Osteoblast (primary cell): ENCODE results near the gene PC. TPM values are rescaled to one million over a fixed set of nuclear protein-coding genes. Genes with fewer than 3 reads are reported as not detected.
"Not testable (repeated sequence)": the region's sequence is repeated elsewhere in the genome, so short reads cannot be mapped to it uniquely, and the experiment has no call there.

Experiments
- DNase-seq: peaks from one replicate; pipeline ENCODE4 v3.0.0; 2011; ENCODE audit warnings: low spot score, mixed read lengths; ENCODE audit not compliant: insufficient read length; ENCODE audit errors: missing footprints
- H2AFZ ChIP-seq: 2 replicates; pipeline ENCODE4 v1.6.0; 2011; ENCODE audit warnings: mild to moderate bottlenecking, low read length
- H3K27ac ChIP-seq: 2 replicates; pipeline ENCODE4 v1.5.1; 2011; ENCODE audit warnings: mild to moderate bottlenecking, low read depth, low read length, moderate library complexity
- H3K27me3 ChIP-seq: 2 replicates; pipeline ENCODE4 v1.6.0; 2012; ENCODE audit warnings: mild to moderate bottlenecking, control low read depth, inconsistent platforms, low read length, moderate library complexity; ENCODE audit not compliant: insufficient read depth
- H3K36me3 ChIP-seq: 2 replicates; pipeline ENCODE4 v1.5.1; 2011; ENCODE audit warnings: mild to moderate bottlenecking, low read length, control low read depth, moderate library complexity; ENCODE audit not compliant: insufficient read depth
- H3K4me1 ChIP-seq: 2 replicates; pipeline ENCODE4 v1.5.1; 2011; ENCODE audit warnings: mild to moderate bottlenecking, low read length, control low read depth, moderate library complexity; ENCODE audit not compliant: insufficient read depth
- H3K4me2 ChIP-seq: 2 replicates; pipeline ENCODE4 v1.6.0; 2011; ENCODE audit warnings: mild to moderate bottlenecking, low read length; ENCODE audit not compliant: insufficient read depth
- H3K4me3 ChIP-seq: fragments of 200-600 bp; sonication (generic); 3 replicates; pipeline ENCODE4 v1.5.1; 2012; ENCODE audit warnings: mild to moderate bottlenecking, low read length, inconsistent platforms; ENCODE audit not compliant: insufficient read depth
- H3K79me2 ChIP-seq: 2 replicates; pipeline ENCODE4 v1.6.0; 2012; ENCODE audit warnings: mild to moderate bottlenecking, low read length, control low read depth, inconsistent platforms; ENCODE audit not compliant: insufficient read depth
- H3K9me3 ChIP-seq: 2 replicates; pipeline ENCODE4 v1.5.1; 2011; ENCODE audit warnings: low read depth, low read length, control low read depth
- H4K20me1 ChIP-seq: 2 replicates; pipeline ENCODE4 v1.6.0; 2012; ENCODE audit warnings: mild to moderate bottlenecking, low read length, control low read depth; ENCODE audit not compliant: insufficient read depth
- total RNA-seq: library from RNA; depleted of rRNA; stranded (reverse); fragments of >200 nt; gene quantifications from 2 replicates; pipeline ENCODE4 v1.2.3, GENCODE V29; 2012
- TF ChIP-seq, protein P1 (sequence below): IDR thresholded peaks from 2 replicates; pipeline ENCODE4 v1.5.1; 2011; ENCODE audit warnings: mild to moderate bottlenecking, low read depth, low read length, moderate library complexity; ENCODE audit errors: extremely low read depth

The PC gene
- total RNA-seq, 1 donor: 48.5 TPM

DNA sequence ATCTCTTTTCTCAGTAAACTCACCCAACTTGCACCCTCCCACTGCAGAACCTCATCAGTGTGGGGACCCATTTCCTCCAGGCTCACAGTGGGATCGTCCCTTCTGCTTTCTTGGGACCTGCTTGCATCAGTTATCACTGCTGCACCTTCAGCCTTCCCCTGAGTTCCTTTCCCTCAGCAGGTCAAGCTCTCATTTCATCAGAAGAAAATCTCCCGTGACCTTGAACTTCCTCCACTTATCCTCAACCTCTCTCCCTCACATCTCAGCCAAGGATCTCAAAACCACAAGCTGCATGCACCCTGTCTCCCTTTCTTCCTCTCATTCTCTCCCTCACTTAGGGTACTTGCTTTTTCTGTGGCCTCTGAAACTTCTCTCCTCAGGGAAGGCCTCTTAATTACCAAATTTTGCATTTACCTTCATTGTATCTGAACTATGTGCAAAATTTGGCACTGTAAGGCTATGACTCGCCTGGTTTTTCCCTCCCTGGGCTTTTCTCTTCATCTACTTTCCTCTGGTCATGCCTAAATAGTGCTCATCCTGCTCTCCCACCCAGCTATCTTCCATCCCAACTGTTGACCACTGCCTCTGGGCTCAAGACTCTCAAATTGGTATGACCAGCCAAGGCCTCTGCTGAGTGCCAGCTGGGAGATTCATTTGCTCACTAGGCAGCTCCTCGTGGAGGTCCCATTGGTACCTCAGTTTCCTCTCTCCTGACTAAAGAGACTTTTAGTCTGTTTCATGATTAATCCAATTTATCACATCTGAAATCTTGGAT is 117.7 kb downstream of the PC start:
- H3K27me3 ChIP-seq: no peaks in the 10 kb centered on the region
- H3K36me3 ChIP-seq: peaks cover 4% of the 10 kb centered on the region
- H3K27ac ChIP-seq: peak overlapping the region; percentile 8
- peaks cover 31% of the 10 kb centered on the region for H3K4me1 ChIP-seq
- TF ChIP-seq, protein P1, sequence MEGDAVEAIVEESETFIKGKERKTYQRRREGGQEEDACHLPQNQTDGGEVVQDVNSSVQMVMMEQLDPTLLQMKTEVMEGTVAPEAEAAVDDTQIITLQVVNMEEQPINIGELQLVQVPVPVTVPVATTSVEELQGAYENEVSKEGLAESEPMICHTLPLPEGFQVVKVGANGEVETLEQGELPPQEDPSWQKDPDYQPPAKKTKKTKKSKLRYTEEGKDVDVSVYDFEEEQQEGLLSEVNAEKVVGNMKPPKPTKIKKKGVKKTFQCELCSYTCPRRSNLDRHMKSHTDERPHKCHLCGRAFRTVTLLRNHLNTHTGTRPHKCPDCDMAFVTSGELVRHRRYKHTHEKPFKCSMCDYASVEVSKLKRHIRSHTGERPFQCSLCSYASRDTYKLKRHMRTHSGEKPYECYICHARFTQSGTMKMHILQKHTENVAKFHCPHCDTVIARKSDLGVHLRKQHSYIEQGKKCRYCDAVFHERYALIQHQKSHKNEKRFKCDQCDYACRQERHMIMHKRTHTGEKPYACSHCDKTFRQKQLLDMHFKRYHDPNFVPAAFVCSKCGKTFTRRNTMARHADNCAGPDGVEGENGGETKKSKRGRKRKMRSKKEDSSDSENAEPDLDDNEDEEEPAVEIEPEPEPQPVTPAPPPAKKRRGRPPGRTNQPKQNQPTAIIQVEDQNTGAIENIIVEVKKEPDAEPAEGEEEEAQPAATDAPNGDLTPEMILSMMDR: no peak
- H2AFZ ChIP-seq: no peak overlapping the region
- DNase-seq: peak; percentile 38
- peaks cover 30% of the 10 kb centered on the region for H4K20me1 ChIP-seq
- no peak overlapping the region for H3K4me3 ChIP-seq
- no peak overlapping the region for H3K4me2 ChIP-seq
- peaks cover 58% of the 10 kb centered on the region for H3K79me2 ChIP-seq
- H3K9me3 ChIP-seq: no peaks in the 10 kb centered on the region

DNA sequence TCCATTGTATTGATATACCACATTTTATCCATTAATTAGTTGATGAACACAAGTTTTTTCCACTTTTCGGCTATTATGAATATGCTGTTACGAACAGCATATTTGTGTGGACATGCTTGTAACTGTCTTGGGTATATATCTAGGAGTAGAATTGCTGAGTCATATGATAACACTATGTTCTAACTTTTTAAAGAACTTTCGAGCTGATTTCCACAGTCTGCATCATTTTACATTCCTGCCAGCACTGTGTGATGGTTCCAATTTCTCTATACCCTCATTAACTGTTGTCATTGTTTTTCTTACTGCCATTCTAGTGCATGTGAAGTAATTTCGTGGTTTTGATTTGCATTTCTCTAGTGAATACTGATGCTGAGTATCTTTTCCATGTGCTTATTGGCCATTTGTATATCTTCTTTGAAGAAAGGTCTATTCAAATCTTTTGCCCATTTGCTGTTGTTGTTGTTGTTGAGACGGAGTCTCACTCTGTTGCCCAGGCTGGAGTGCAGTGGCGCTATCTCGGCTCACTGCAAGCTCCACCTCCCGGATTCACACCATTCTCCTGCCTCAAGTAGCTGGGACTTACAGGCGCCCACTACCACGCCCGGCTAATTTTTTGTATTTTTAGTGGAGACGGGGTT is 122.3 kb downstream of the PC start:
- H3K79me2 ChIP-seq: peaks cover 15% of the 10 kb centered on the region
- TF ChIP-seq, protein P1: no peak
- no peaks in the 10 kb centered on the region for H3K9me3 ChIP-seq
- peaks cover 5% of the 10 kb centered on the region for H4K20me1 ChIP-seq
- peak; percentile 37 for DNase-seq
- peaks cover 13% of the 10 kb centered on the region for H3K4me1 ChIP-seq
- no peaks in the 10 kb centered on the region for H3K27me3 ChIP-seq
- no peaks in the 10 kb centered on the region for H3K36me3 ChIP-seq
- peak overlapping the region; percentile 54 for H3K27ac ChIP-seq
- no peak overlapping the region for H3K4me2 ChIP-seq
- H2AFZ ChIP-seq: no peak overlapping the region
- H3K4me3 ChIP-seq: no peak overlapping the region

DNA sequence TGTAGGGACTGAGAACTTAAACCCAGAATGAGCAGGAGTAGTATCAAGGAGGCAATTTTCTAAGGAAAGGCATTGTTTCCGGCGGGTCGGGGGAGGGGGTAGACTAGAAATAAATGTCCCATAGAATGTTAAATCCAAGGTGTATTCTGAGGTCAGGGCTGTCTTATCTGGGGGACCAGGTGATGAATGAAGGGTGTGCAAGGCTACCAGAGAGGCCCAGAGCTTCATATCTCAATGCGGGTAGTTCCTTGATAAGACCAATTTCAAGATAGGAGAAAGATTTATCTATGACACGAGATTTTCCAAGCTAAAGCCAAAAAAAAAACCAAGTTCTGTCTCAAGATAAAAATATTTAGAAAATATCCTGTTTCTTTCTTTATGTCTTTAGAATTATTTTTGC is 123.2 kb downstream of the PC start:
- no peaks in the 10 kb centered on the region for H3K36me3 ChIP-seq
- H2AFZ ChIP-seq: no peak overlapping the region
- no peak for DNase-seq
- no peak overlapping the region for H3K4me2 ChIP-seq
- H3K9me3 ChIP-seq: no peaks in the 10 kb centered on the region
- no peaks in the 10 kb centered on the region for H3K27me3 ChIP-seq
- H3K27ac ChIP-seq: peak overlapping the region; percentile 54
- TF ChIP-seq, protein P1: no peak
- H4K20me1 ChIP-seq: no peaks in the 10 kb centered on the region
- H3K4me1 ChIP-seq: peaks cover 13% of the 10 kb centered on the region
- peaks cover 6% of the 10 kb centered on the region for H3K79me2 ChIP-seq
- H3K4me3 ChIP-seq: no peak overlapping the region

DNA sequence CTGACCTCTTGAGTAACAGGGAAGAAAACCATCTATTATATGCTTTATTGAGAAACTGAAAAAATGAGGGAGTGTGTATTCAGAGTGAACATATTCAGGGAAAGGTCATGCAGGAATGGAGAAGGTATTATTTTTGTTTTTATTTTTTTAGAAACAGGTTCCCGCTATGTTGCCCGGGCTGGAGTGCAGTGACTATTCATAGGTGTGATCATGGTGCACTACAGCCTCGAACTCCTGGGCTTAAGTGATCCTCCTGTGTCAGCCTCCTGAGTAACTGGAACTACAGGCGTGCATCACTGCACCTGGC is 123.7 kb downstream of the PC start:
- Histone ChIP-seq H3K4me3 (no peak overlapping the region), H3K4me2 (no peak overlapping the region), H3K9me3 (no peaks in the 10 kb centered on the region), H2AFZ (no peak overlapping the region), H3K36me3 (no peaks in the 10 kb centered on the region), H3K27me3 (no peaks in the 10 kb centered on the region), H3K4me1 (peaks cover 13% of the 10 kb centered on the region), H3K27ac (no peak overlapping the region), H4K20me1 (no peaks in the 10 kb centered on the region), H3K79me2 (peaks cover 3% of the 10 kb centered on the region)
- TF ChIP-seq, protein P1: no peak
- no peak for DNase-seq

DNA sequence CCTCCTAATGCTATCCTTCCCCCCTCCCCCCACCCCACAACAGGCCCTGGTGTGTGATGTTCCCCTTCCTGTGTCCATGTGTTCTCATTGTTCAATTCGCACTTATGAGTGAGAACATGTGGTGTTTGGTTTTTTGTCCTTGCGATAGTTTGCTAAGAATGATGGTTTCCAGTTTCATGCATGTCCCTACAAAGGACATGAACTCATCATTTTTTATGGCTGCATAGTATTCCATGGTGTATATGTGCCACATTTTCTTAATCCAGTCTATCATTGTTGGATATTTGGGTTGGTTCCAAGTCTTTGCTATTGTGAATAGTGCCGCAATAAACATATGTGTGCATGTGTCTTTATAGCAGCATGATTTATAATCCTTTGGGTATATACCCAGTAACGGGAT is 133.6 kb downstream of the PC start:
- H3K4me3 ChIP-seq, DNase-seq, H3K4me2 ChIP-seq, H3K27ac ChIP-seq, H2AFZ ChIP-seq, H3K79me2 ChIP-seq, H3K9me3 ChIP-seq, H3K27me3 ChIP-seq, H3K36me3 ChIP-seq, H3K4me1 ChIP-seq, H4K20me1 ChIP-seq: not testable (repeated sequence)
